GM19025 (cell line): Measurements from ENCODE around the gene CREBZF.
"Not testable (repeated sequence)": the region's sequence is repeated elsewhere in the genome, so short reads cannot be mapped to it uniquely, and the experiment has no call there.

ENCODE experiments used
- ATAC-seq: cut with Tn5 transposase; IDR thresholded peaks from one replicate; pipeline ENCODE4 v1.9.1; 2021; ENCODE audit warnings: mild to moderate bottlenecking, low read depth, moderate library complexity; ENCODE audit not compliant: unreplicated experiment

The CREBZF gene

DNA sequence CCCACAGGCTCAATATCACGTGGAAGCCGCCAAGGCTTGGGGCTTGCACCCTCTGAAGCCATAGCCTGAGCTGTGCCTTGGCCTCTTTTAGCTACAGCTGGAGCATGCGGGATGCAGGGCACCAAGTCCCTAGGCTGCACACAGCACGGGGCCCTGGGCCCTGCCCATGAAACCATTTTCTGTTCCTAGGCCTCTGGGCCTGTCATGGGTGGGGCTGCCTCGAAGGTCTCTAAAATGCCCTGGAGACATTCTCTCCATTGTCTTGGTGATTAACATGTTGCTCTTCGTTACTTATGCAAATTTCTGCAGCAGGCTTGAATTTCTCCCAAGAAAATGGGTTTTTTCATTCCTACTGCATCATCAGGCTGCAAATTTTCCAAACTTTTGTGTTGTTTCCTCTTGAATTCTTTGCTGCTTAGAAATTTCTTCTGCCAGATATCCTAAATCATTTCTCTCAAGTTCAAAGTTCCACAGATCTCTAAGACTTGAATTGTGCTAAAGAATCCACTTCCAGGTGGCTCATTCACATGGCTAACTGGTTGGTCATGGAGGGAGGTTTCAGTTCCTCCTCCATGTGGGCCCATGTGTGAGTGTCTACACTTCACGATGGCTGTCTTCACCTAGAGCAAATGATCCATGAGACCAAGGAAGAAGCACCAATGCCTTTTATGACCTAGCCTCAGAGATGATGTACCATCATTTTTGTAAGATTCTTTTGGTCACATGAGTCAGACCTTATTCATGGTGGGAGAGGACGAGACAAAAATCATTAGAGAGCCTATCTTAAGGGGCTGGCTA, 7.4 kb upstream of the CREBZF start:
- no peak for ATAC-seq

DNA sequence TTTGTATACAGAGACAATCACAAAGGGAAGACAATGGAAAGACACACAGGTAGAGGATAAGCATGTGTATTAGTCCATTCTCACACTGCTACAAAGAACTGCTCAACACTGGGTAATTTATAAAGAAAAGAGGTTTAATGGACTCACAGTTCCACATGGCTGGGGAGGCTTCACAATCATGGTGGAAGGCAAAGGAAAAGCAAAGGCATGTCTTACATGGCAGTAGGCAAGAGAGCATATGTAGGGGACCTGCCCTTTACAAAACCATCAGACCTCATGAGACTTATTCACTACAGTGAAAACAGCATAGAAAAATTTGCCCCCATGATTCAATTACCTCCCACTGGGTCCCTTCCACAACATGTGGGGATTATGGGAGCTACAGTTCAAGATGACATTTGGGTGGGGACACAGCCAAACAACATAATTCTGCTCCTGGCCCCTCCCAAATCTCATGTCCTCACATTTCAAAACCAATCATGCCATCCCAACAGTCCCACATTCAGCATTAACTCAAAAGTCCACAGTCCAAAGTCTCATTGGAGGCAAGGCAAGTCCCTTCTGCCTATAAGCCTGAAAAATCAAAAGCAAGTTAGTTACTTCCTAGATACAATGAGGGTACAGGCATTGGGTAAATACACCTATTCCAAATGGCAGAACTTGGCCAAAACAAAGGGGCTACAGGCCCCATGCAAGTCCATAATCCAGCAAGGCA, 6.2 kb upstream of the CREBZF start:
- ATAC-seq, result not testable (repeated sequence)

GRCh38 chr11:85668157-85668556, 3.2 kb upstream of the CREBZF start:
- ATAC-seq, result no peak

- no peak for ATAC-seq
Measured at GRCh38 chr11:85666687-85667086, 1.8 kb upstream of the CREBZF start.

- no peak for ATAC-seq
Measured at GRCh38 chr11:85665733-85666132, 804 bp upstream of the CREBZF start.

- ATAC-seq, result peak; percentile 50
Measured at GRCh38 chr11:85663753-85664614, 945 bp downstream of the CREBZF start.

GRCh38 chr11:85663080-85663752, 1.7 kb downstream of the CREBZF start:
- ATAC-seq, result no peak

DNA sequence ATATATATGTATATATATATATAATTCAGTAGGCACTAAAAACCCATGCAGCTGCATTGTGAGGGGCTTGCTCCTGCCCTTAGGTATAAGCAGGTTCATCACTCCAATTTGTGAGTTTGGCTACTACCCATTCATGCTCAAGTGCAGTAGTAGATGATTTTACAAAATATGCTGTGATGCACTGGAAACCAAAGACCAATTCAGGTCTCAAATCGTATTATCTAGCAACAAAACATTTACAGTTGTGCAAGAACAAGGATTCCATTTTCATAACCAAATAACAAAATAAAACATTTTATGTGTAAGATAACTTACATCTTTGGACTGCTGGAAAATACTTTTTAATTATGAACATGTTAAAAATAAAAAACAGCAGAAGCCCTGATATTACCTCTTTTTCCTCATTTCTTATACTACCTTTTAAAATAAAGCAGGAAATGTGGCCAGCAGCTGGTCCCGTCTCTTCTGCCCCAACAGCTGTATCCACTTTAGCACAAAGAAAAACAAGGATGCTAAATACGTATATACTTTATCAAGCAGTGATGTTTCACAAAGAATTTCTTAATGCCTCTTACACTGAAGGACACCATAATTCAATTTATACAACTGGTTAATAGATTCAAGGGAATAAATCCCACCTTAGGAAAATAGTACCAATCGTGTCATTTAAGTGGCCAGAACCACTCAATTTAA, 2.8 kb downstream of the CREBZF start:
- ATAC-seq, result no peak

GRCh38 chr11:85658180-85658579, 6.7 kb downstream of the CREBZF start:
- ATAC-seq, result no peak

DNA sequence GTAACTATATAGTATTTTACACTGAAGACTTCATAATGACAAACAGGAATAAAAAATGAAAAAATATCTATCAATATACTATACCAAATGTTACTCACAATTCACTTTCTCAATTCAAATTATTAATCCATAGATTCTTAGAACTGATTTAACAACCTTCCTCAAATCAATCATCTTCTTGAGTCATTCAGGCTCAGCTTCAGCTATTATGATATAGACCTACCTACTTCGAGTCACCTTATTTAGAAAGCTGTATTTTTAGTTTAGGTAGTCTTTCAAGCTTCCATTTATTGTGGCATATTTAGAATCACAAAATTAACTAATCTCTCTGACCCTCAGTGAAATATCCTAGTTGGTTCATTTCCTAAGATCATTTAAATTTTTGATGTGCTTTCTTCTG, 8.2 kb downstream of the CREBZF start:
- no peak for ATAC-seq

DNA sequence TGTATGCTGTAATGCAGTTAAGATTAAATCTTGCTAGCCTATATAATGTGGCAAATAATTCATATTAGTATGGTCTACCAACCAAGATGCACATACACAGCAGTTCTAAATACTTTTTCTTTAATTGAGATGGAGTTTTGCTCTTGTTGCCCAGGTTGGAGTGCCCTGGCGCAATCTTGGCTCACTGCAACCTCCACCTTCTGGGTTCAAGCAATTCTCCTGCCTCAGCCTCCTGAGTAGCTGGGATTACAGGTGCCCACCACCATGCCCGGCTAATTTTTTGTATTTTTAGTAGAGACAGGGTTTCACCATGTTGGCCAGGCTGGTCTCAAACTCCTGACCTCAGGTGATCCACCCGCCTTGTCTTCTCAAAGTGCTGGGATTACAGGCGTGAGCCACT, 10.6 kb downstream of the CREBZF start:
- ATAC-seq, result not testable (repeated sequence)

GRCh38 chr11:85652786-85653447, 12.0 kb downstream of the CREBZF start:
- ATAC-seq, result no peak

GRCh38 chr11:85651118-85651517, 13.8 kb downstream of the CREBZF start:
- no peak for ATAC-seq

DNA sequence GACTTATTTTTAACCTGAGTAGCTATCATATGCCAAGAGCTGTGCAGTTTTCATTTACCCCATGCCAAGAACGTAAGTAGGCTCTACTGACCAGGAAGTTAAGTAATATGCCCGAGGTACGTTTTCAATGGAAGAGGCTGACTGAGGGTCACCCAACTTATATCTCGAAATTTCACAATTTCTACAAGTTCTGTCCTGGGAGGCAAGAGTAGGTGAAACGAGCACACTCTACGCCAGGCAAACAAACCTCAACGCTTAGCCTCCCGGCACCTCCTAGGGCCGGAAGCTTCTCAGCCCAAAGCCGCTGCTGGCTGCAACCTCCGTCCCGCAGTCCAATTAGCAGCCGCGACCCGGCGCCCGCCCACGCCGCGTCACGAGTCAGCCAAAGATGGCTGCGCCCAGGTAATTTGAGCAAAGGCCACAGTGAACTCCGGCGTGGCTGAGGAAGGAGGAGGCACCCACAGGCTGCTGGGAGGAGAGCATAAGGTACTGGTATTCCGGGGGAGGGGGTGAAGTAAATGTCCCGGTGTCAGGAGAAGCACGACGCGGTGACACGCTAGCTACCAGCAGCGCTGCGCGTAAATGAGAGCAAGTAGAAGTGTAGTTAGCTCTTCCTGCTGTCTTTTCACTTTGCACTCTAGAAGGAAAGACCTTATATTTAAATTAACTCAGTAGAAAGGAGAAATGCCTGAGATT, 17.2 kb downstream of the CREBZF start, which contains the start of gene TMEM126A:
TMEM126A (plus strand) TSS at position 364 of the 696 bp plus-strand sequence. CDS start 2,289 bp downstream, outside the sequence.
- ATAC-seq, result peak; percentile 100

DNA sequence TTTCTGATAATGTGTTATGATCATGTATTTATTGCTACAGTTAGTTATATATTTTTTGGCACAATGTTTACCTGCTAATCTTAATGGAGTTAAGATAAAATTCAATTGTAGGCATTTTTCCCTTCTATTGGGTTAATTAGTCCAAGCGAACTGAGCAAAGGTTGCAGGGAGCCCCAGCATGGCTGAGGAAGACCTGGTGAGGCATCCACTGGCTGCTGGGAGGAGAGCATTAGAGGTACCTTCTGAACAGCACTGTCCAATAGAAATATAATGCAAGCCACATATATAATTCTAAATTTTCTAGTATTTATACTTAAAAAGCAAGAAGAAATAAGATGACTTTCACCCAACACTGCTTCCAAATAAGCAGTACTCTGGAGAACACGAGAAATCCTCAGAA, 17.9 kb downstream of the CREBZF start:
- no peak for ATAC-seq

- no peak for ATAC-seq
Measured at GRCh38 chr11:85643191-85643614, 21.7 kb downstream of the CREBZF start.

GRCh38 chr11:85634747-85635146, 30.2 kb downstream of the CREBZF start:
- ATAC-seq, result no peak

DNA sequence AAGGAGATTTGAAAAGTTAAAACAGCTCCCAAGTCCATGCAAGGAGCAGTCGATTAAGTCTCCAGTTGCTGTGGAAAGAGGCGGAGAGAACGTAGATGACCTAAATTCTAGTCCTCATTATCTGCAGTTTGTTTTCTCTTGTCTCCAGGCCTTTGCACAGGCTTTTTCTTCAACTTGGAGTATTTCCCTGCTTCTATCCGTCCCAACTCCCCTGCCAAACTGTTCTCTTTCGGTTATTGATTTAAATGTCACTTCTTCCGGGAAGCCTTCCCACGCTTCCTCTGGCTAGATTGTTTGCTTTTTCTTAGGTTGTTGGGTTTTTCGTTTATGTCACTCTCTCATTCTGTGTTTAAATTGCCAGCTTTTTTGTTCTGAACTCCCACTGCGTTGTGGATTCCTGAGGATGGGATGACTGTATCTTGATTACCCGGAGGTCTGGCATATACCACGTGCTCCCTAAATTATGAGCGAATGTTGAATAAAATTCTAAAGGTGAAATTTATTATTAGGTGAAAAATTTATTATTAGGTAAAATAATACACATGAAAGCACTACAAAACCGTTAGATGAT, 36.1 kb downstream of the CREBZF start:
- ATAC-seq, result peak; percentile 5
